NCI-H82 (cell line): ENCODE measurements around the gene NUMA1.
A peak's percentile ranks its signal among the peaks of the same experiment; 100 is the strongest.

Experiments used
- DNase-seq: peaks from one replicate; lab custom pipeline; 2025; lab: John Stamatoyannopoulos, UW

NUMA1 gene

GRCh38 chr11:72102946-72103753 is 22.8 kb upstream of the NUMA1 start, which contains the start of gene LAMTOR1:
Gene LAMTOR1 (minus strand): TSS chr11:72103297. CDS start chr11:72103224, 73 bp downstream.
- DNase-seq, result peak; percentile 98

- no peak for DNase-seq
Measured at GRCh38 chr11:72102631-72102945, 22.2 kb upstream of the NUMA1 start.

- peak; percentile 14 for DNase-seq
Measured at GRCh38 chr11:72102162-72102561, 21.8 kb upstream of the NUMA1 start.

- DNase-seq, result no peak
Measured at GRCh38 chr11:72100462-72100861, 20.1 kb upstream of the NUMA1 start.

GRCh38 chr11:72100009-72100408 is 19.7 kb upstream of the NUMA1 start:
- DNase-seq, result no peak

- DNase-seq, result no peak
Measured at GRCh38 chr11:72098741-72099140, 18.4 kb upstream of the NUMA1 start.

GRCh38 chr11:72091292-72091691 is 10.9 kb upstream of the NUMA1 start:
- DNase-seq, result peak; percentile 79

GRCh38 chr11:72088076-72088808 is 7.9 kb upstream of the NUMA1 start:
- peak; percentile 53 for DNase-seq

- DNase-seq, result peak; percentile 28
Measured at GRCh38 chr11:72085621-72086351, 5.4 kb upstream of the NUMA1 start.

- peak; percentile 74 for DNase-seq
Measured at GRCh38 chr11:72084965-72085364, 4.6 kb upstream of the NUMA1 start.

- no peak for DNase-seq
Measured at GRCh38 chr11:72084076-72084475, 3.7 kb upstream of the NUMA1 start.

- no peak for DNase-seq
Measured at GRCh38 chr11:72083414-72083813, 3.1 kb upstream of the NUMA1 start.

- DNase-seq, result no peak
Measured at GRCh38 chr11:72081821-72082453, 1.6 kb upstream of the NUMA1 start.

- no peak for DNase-seq
Measured at GRCh38 chr11:72081184-72081644, 872 bp upstream of the NUMA1 start.

GRCh38 chr11:72079819-72080325 is 470 bp downstream of the NUMA1 start:
- peak; percentile 85 for DNase-seq

GRCh38 chr11:72078477-72078876 is 1.9 kb downstream of the NUMA1 start:
- no peak for DNase-seq

- no peak for DNase-seq
Measured at GRCh38 chr11:72075756-72076155, 4.6 kb downstream of the NUMA1 start.

- peak; percentile 4 for DNase-seq
Measured at GRCh38 chr11:72075109-72075508, 5.2 kb downstream of the NUMA1 start.

- DNase-seq, result no peak
Measured at GRCh38 chr11:72072348-72072747, 8.0 kb downstream of the NUMA1 start.

- DNase-seq, result no peak
Measured at GRCh38 chr11:72070491-72070890, 9.9 kb downstream of the NUMA1 start.

GRCh38 chr11:72069787-72070251 is 10.5 kb downstream of the NUMA1 start:
- DNase-seq, result no peak

GRCh38 chr11:72069200-72069599 is 11.1 kb downstream of the NUMA1 start:
- no peak for DNase-seq
